GM12874 (cell line): Measurements from ENCODE around the gene MYL5.

Experiments
- TF ChIP-seq, protein P1 (sequence below): IDR thresholded peaks from 2 replicates; pipeline ENCODE4 v1.5.1; 2011; ENCODE audit warnings: low read depth, mild to moderate bottlenecking, control low read depth, low read length, moderate library complexity; ENCODE audit not compliant: insufficient read depth

MYL5 gene

GRCh38 chr4:628821-629635, 45.3 kb upstream of the MYL5 start:
- TF ChIP-seq, protein P1, sequence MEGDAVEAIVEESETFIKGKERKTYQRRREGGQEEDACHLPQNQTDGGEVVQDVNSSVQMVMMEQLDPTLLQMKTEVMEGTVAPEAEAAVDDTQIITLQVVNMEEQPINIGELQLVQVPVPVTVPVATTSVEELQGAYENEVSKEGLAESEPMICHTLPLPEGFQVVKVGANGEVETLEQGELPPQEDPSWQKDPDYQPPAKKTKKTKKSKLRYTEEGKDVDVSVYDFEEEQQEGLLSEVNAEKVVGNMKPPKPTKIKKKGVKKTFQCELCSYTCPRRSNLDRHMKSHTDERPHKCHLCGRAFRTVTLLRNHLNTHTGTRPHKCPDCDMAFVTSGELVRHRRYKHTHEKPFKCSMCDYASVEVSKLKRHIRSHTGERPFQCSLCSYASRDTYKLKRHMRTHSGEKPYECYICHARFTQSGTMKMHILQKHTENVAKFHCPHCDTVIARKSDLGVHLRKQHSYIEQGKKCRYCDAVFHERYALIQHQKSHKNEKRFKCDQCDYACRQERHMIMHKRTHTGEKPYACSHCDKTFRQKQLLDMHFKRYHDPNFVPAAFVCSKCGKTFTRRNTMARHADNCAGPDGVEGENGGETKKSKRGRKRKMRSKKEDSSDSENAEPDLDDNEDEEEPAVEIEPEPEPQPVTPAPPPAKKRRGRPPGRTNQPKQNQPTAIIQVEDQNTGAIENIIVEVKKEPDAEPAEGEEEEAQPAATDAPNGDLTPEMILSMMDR, result no peak

DNA sequence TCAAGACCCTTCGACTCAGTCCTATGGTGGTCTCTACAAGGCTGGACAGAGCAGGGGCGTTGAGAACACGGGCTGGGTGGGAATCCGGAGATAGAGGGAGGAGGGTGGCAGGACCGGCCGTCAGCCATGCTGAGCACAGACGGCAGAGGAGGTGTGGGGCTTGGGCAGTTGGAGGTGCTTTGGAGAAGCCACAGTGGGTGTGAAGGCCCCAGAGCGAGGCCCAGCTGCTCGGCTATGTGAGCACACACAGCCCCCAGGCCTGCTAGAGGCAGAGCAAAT, 44.8 kb upstream of the MYL5 start:
- TF ChIP-seq, protein P1, result no peak

DNA sequence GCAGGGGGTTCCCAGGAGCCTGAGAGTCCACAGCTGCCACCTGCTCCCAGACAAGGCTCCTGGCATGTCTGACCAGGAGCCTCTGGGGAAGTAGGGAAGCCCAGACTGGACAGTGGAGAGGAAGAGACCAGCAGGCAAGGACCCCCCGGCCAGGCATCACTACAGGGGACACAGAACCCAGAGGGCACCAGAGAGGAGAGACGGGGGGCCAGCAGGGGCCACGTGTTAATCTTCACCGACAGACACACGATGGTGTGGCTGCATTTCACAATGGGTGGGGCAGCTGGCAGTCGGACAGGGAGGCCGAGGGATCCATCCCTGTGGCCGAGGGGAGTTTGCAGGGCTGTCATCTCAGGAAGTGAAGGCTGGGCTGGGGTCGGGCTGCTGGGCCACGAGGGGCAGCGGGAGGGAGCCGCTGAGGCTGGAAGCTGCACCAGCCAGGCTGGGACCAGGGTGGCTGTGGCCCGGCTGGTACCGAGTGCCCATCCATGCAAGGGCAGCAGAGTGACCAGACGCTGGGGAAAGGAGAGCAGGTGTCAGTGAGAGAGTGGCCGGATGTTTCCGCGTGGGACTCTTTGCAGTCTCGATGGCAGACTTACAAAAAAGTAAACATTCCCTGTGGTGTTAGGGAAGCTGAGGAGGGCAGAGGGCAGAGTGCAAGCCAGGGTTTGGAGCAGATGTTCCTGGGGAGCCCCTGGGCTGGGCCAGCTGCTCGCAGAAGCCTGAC, 44.3 kb upstream of the MYL5 start:
- TF ChIP-seq, protein P1, result no peak

GRCh38 chr4:630656-631055, 43.7 kb upstream of the MYL5 start:
- TF ChIP-seq, protein P1, result no peak

- TF ChIP-seq, protein P1, result no peak
Measured at GRCh38 chr4:632196-632790, 42.0 kb upstream of the MYL5 start.

- TF ChIP-seq, protein P1, result no peak
Measured at GRCh38 chr4:632926-633325, 41.4 kb upstream of the MYL5 start.

GRCh38 chr4:633406-633805, 40.9 kb upstream of the MYL5 start:
- TF ChIP-seq, protein P1, result no peak
